HepG2 (cell line): ENCODE measurements around the gene RRAD. TPM values are rescaled to one million over a fixed set of nuclear protein-coding genes. Genes with fewer than 3 reads are reported as not detected.

Source experiments
- HOXA9 ChIP-seq: sonication (generic); formaldehyde crosslinking; IDR thresholded peaks from 2 replicates; pipeline ENCODE4 v1.8.1; 2022; ENCODE audit warnings: missing genetic modification reagents, mild to moderate bottlenecking, moderate library complexity, borderline replicate concordance
- MATR3 ChIP-seq: sonication (generic); formaldehyde crosslinking; IDR thresholded peaks from 2 replicates; pipeline ENCODE4 v1.4.0; 2020; ENCODE audit warnings: missing genetic modification reagents
- MIER2 ChIP-seq: IDR thresholded peaks from 2 replicates; pipeline ENCODE4 v1.6.1; 2016; ENCODE audit warnings: missing biosample characterization, missing genetic modification reagents
- ONECUT2 ChIP-seq: sonication (generic); formaldehyde crosslinking; IDR thresholded peaks from 2 replicates; pipeline ENCODE4 v1.4.0; 2020; ENCODE audit warnings: missing genetic modification reagents
- PITX1 ChIP-seq: sonication (generic); formaldehyde crosslinking; IDR thresholded peaks from 2 replicates; pipeline ENCODE4 v1.5.1; 2020; ENCODE audit warnings: mild to moderate bottlenecking, missing genetic modification reagents
- PLRG1 ChIP-seq: fragments of 450-650 bp; conservative IDR thresholded peaks from 2 replicates; pipeline ENCODE4 v1.6.1; 2016
- SAP130 ChIP-seq: IDR thresholded peaks from 2 replicates; pipeline ENCODE4 v1.6.1; 2016; ENCODE audit warnings: low read depth
- SOX6 ChIP-seq, 2 experiments: fragments of 450-650 bp in 1 of 2; sonication (generic) in 1 of 2; formaldehyde crosslinking in 1 of 2; IDR thresholded peaks; 2 replicates each; pipeline versions ENCODE4 v1.4.0 to v1.6.1; 2017 to 2020; ENCODE audit warnings: antibody characterized with exemption in 1 of 2, mild to moderate bottlenecking in 1 of 2, missing genetic modification reagents in 1 of 2
- SRY ChIP-seq: sonication (generic); formaldehyde crosslinking; IDR thresholded peaks from 2 replicates; pipeline ENCODE4 v1.8.0; 2022; ENCODE audit warnings: mild to moderate bottlenecking, missing genetic modification reagents
- TP53 ChIP-seq: sonication (generic); formaldehyde crosslinking; conservative IDR thresholded peaks from 2 replicates; pipeline ENCODE4 v1.4.0; 2020; ENCODE audit warnings: missing genetic modification reagents
- XBP1 ChIP-seq: sonication (generic); formaldehyde crosslinking; IDR thresholded peaks from 2 replicates; pipeline ENCODE4 v1.5.0; 2020; ENCODE audit warnings: missing genetic modification reagents
- ZBTB14 ChIP-seq: sonication (generic); formaldehyde crosslinking; IDR thresholded peaks from 2 replicates; pipeline ENCODE4 v1.4.0; 2020; ENCODE audit warnings: missing genetic modification reagents
- ZFP62 ChIP-seq: sonication (generic); formaldehyde crosslinking; IDR thresholded peaks from 2 replicates; pipeline ENCODE4 v1.4.0; 2020; ENCODE audit warnings: missing genetic modification reagents
- ZNF24 ChIP-seq: fragments of 450-650 bp; IDR thresholded peaks from 2 replicates; pipeline ENCODE4 v1.6.1; 2017; ENCODE audit warnings: antibody characterized with exemption, mild to moderate bottlenecking
- ZNF333 ChIP-seq: sonication (generic); formaldehyde crosslinking; IDR thresholded peaks from 2 replicates; pipeline ENCODE4 v1.4.0; 2020; ENCODE audit warnings: mild to moderate bottlenecking, missing genetic modification reagents, borderline replicate concordance
- ZNF589 ChIP-seq: sonication (generic); formaldehyde crosslinking; conservative IDR thresholded peaks from 2 replicates; pipeline ENCODE4 v1.8.0; 2022; ENCODE audit warnings: mild to moderate bottlenecking, moderate library complexity, missing genetic modification reagents
- ZNF672 ChIP-seq: sonication (generic); formaldehyde crosslinking; IDR thresholded peaks from 2 replicates; pipeline ENCODE4 v1.8.1; 2022; ENCODE audit warnings: missing genetic modification reagents
- ZNF770 ChIP-seq: sonication (generic); formaldehyde crosslinking; IDR thresholded peaks from 2 replicates; pipeline ENCODE4 v1.5.0; 2020; ENCODE audit warnings: mild to moderate bottlenecking, missing genetic modification reagents
- ZNF775 ChIP-seq: sonication (generic); formaldehyde crosslinking; IDR thresholded peaks from 2 replicates; pipeline ENCODE4 v1.4.0; 2020; ENCODE audit warnings: missing genetic modification reagents, mild to moderate bottlenecking, moderate library complexity, borderline replicate concordance
- ZNF878 ChIP-seq: sonication (generic); formaldehyde crosslinking; IDR thresholded peaks from 2 replicates; pipeline ENCODE4 v1.8.1; 2023; ENCODE audit warnings: mild to moderate bottlenecking, missing genetic modification reagents, moderate library complexity
- polyA plus RNA-seq, 8 experiments: library from polyadenylated mRNA; depleted of rRNA in 3 of 8; stranded (reverse) in 7 of 8; unstranded in 1 of 8; fragments of >200 nt; fragmentation: Illumina TruSeq in 4 of 8; extraction: Trizol in 4 of 8; gene quantifications; 2 replicates each; pipeline versions ENCODE4 v1.2.1 to v1.2.3, GENCODE V29; 2011 to 2016; ENCODE audit warnings: low read depth in 4 of 8, missing spikeins in 1 of 8, mixed read lengths in 1 of 8; ENCODE audit not compliant: insufficient read depth in 1 of 8
- total RNA-seq, 5 experiments: library from RNA; depleted of rRNA; stranded (reverse); fragments of >200 nt; fragmentation: Illumina TruSeq; extraction: Trizol; gene quantifications; 2 replicates each; pipeline ENCODE4 v1.2.3, GENCODE V29; 2016; ENCODE audit warnings: low read depth in 1 of 5
- TF ChIP-seq, protein P1 (sequence below): sonication (generic); formaldehyde crosslinking; IDR thresholded peaks from 2 replicates; pipeline ENCODE4 v1.4.0; 2020; ENCODE audit warnings: missing genetic modification reagents, borderline replicate concordance
- TF ChIP-seq, protein P2 (sequence below): IDR thresholded peaks from 2 replicates; pipeline ENCODE4 v1.6.1; 2016; ENCODE audit warnings: missing biosample characterization, missing genetic modification reagents, low read depth

The RRAD gene
- total and polyA plus RNA-seq, 2 of the 13 experiments (the other 11 are each of a cell fraction or from before 2014, with no cell fraction given), result 0.80 to 1.1 TPM

- TF ChIP-seq MATR3 (no peak), PITX1 (CRISPR knock-in tag) (0 out of 2 replicates have a peak, but pooled peaks have one; percentile 54), ZNF333 (no peak), ZNF770 (CRISPR knock-in tag) (peak; percentile 88), ZNF672 (CRISPR knock-in tag) (no peak), ZNF878 (no peak), PLRG1 (no peak), MIER2 (CRISPR knock-in tag) (peak; percentile 57; the same call in 1 of the 2 replicates), ZNF589 (CRISPR knock-in tag) (no peak), ZNF24 (no peak), ZFP62 (CRISPR knock-in tag) (no peak), ONECUT2 (CRISPR knock-in tag) (no peak), ZBTB14 (CRISPR knock-in tag) (peak; percentile 60), SRY (peak; percentile 91), TP53 (no peak), HOXA9 (no peak), ZNF775 (no peak), SAP130 (CRISPR knock-in tag) (peak; percentile 76), SOX6 (IDR thresholded peaks at IDR 0.05) (no peak), SOX6 (CRISPR knock-in tag; IDR thresholded peaks at IDR 0.05) (peak; percentile 66), XBP1 (CRISPR knock-in tag) (no peak)
- TF ChIP-seq, protein P1, sequence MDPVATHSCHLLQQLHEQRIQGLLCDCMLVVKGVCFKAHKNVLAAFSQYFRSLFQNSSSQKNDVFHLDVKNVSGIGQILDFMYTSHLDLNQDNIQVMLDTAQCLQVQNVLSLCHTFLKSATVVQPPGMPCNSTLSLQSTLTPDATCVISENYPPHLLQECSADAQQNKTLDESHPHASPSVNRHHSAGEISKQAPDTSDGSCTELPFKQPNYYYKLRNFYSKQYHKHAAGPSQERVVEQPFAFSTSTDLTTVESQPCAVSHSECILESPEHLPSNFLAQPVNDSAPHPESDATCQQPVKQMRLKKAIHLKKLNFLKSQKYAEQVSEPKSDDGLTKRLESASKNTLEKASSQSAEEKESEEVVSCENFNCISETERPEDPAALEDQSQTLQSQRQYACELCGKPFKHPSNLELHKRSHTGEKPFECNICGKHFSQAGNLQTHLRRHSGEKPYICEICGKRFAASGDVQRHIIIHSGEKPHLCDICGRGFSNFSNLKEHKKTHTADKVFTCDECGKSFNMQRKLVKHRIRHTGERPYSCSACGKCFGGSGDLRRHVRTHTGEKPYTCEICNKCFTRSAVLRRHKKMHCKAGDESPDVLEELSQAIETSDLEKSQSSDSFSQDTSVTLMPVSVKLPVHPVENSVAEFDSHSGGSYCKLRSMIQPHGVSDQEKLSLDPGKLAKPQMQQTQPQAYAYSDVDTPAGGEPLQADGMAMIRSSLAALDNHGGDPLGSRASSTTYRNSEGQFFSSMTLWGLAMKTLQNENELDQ (CRISPR knock-in tag), result no peak
- TF ChIP-seq, protein P2, sequence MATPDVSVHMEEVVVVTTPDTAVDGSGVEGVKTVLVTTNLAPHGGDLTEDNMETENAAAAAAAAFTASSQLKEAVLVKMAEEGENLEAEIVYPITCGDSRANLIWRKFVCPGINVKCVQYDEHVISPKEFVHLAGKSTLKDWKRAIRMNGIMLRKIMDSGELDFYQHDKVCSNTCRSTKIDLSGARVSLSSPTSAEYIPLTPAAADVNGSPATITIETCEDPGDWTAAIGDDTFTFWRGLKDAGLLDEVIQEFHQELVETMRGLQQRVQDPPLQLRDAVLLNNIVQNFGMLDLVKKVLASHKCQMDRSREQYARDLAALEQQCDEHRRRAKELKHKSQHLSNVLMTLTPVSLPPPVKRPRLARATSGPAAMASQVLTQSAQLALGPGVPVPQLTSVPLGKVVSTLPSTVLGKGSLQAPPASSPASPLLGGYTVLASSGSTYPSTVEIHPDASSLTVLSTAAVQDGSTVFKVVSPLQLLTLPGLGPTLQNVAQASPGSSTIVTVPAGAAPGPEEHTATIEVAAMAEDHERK (CRISPR knock-in tag), result no peak
Measured at GRCh38 chr16:66872943-66873684, 52.2 kb downstream of the RRAD start (continued).
